Measurements from ENCODE around the gene SESN3.

The SESN3 gene

DNA sequence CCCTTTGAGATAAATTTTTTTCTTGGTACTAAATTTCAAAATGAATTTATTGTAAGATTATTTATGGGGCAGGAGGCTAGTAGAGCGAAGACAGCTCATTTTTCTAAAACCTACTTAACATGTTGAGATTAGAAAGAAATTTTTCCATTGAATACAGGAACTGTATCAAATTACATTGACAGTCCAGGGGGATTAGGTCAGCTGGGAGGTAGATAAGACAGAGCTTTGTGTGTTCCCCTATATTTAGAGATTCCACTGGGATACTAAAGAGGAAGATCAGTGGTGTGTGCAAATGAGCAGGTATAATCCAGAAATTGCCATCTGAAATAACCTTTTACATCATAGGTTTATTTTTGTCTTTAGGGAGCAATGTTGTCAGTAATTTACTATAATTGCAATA, 109.3 kb downstream of the SESN3 start:
- no peak for DNase-seq (ENCODE audit: low spot score)

DNA sequence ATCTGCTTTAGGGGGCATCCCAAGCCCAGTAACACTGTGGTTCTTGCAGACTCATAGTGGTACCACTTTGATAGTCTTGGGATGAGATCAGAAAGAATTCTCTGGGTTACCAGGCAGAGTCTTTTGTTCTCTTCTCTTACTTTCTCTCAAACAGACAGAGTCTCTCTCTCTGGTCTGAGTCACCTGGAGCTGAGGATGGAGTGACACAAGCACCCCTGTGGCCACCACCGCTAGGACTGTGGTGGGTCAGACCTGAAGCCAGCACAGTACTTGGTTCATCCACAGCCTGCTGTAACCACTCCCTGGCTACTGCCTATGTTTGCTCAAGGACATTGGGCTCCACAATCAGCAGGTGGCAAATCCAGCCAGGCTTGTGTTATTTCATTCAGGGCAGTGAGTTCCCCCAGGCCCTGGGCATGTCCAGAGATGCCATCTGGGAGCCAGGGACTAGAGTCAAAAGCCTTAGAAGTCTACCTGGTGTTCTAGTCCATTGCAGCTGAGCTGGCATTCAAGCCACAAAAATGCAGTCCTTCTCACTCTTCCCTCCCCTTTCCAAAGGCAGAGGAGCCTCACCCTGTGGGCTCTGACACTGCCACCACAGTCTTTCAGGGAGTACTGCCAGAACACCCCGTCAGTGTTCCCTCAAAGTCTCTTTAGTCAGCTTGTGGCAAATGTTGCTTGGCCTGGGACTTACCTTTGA, 111.5 kb downstream of the SESN3 start:
- DNase-seq (ENCODE audit: low spot score), result no peak

DNA sequence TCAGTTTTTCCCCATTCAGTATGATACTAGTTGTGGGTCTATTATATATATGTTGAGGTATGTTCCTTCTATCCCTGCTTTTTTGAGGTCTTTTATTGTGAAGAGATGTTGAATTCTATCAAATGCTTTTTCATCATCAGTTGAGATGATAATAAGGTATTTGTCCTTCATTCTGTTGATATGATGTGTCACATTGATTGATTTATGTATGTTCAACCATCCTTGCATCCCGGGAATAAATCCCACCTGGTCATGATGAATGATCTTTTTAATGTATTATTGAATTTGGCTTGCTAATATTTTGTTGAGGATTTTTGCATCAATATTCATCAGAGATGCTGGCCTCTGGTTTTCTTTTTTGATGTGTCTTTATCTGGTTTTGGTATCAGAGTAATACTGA, 115.4 kb downstream of the SESN3 start:
- DNase-seq (ENCODE audit: low spot score), result no peak

Measured in HuH-7.5 (cell line).